H1 (cell line): ENCODE data around the gene NARS2. TPM values are rescaled to one million over a fixed set of nuclear protein-coding genes. Genes with fewer than 3 reads are reported as not detected.

Experiments used
- BCL11A ChIP-seq, 2 experiments: IDR thresholded peaks; one replicate each; pipeline ENCODE4 v1.6.1; 2011; ENCODE audit warnings: low read depth in 2 of 2, low read length in 2 of 2, mild to moderate bottlenecking in 2 of 2
- CBX5 ChIP-seq: fragments of 300-800, 300-1000 bp; sonication (generic); IDR thresholded peaks from 2 replicates; pipeline ENCODE4 v1.7.1; 2016; ENCODE audit warnings: antibody characterized with exemption, low read length, low read depth
- CHD1 ChIP-seq: IDR thresholded peaks from 2 replicates; pipeline ENCODE4 v1.6.1; 2012; ENCODE audit warnings: low read depth, low read length, improper control_type of control experiment
- CHD2 ChIP-seq: IDR thresholded peaks from 2 replicates; pipeline ENCODE4 v1.6.1; 2012; ENCODE audit warnings: low read length, improper control_type of control experiment
- CHD7 ChIP-seq: fragments of 300-600 bp; sonication (generic); IDR thresholded peaks from 2 replicates; pipeline ENCODE4 v1.7.1; 2012; ENCODE audit warnings: low read length, moderate library complexity, mild to moderate bottlenecking, inconsistent platforms; ENCODE audit not compliant: insufficient replicate concordance
- EP300 ChIP-seq, 2 experiments: IDR thresholded peaks; 1 replicate in 1 of 2; 2 replicates in 1 of 2; pipeline ENCODE4 v1.6.1; 2011 to 2012; ENCODE audit warnings: low read depth in 2 of 2, low read length in 2 of 2, mild to moderate bottlenecking in 2 of 2, borderline replicate concordance in 1 of 2, inconsistent platforms in 1 of 2, moderate library complexity in 1 of 2
- FOSL1 ChIP-seq: IDR thresholded peaks from 2 replicates; pipeline ENCODE4 v1.6.1; 2011; ENCODE audit warnings: mild to moderate bottlenecking, low read depth, low read length, moderate library complexity; ENCODE audit not compliant: insufficient read depth
- GABPA ChIP-seq: IDR thresholded peaks from 2 replicates; pipeline ENCODE4 v1.6.1; 2011; ENCODE audit warnings: mild to moderate bottlenecking, low read length, moderate library complexity, borderline replicate concordance; ENCODE audit not compliant: insufficient read depth
- HDAC6 ChIP-seq: IDR thresholded peaks from one replicate; pipeline ENCODE4 v1.7.1; 2012; ENCODE audit warnings: low read depth, mild to moderate bottlenecking, inconsistent platforms, low read length, moderate library complexity
- KDM4A ChIP-seq: IDR thresholded peaks from one replicate; pipeline ENCODE4 v1.7.1; 2012; ENCODE audit warnings: low read depth, mild to moderate bottlenecking, moderate library complexity, low read length, inconsistent platforms; ENCODE audit not compliant: severe bottlenecking
- NRF1 ChIP-seq: IDR thresholded peaks from 2 replicates; pipeline ENCODE4 v1.6.1; 2011; ENCODE audit warnings: mild to moderate bottlenecking, low read depth, low read length, improper control_type of control experiment
- POLR2AphosphoS5 ChIP-seq: IDR thresholded peaks from 2 replicates; pipeline ENCODE4 v1.6.1; 2011; ENCODE audit warnings: low read depth, low read length
- TBP ChIP-seq: IDR thresholded peaks from 2 replicates; pipeline ENCODE4 v1.6.1; 2011; ENCODE audit warnings: low read depth, low read length, improper control_type of control experiment
- polyA plus RNA-seq, 7 experiments: library from polyadenylated mRNA; depleted of rRNA in 3 of 7; stranded (reverse) in 5 of 7; unstranded in 2 of 7; fragments of >200 nt in 5 of 7; fragments of 200-250 nt in 2 of 7; gene quantifications; 1 replicate in 5 of 7; 2 replicates in 1 of 7; 4 replicates in 1 of 7; pipeline versions ENCODE4 v1.2.1 to v1.2.3, GENCODE V29; 2011 to 2013; ENCODE audit warnings: missing spikeins in 2 of 7, mixed read lengths in 2 of 7
- total RNA-seq: library from RNA; stranded (reverse); fragmentation: NEBNext Ultra II Directional; extraction: Animal tissue kit (Norgen Biotek cat#: 25700); gene quantifications from 2 replicates; pipeline ENCODE4 v1.2.1, GENCODE V29; 2021

The NARS2 gene
- total and polyA plus RNA-seq, 2 of the 8 experiments (the other 6 are each of a cell fraction or from before 2014, with no cell fraction given): 26.2 to 51.6 TPM

GRCh38 chr11:78432956-78433355 is 141.7 kb downstream of the NARS2 start (continued):
- TF ChIP-seq CHD7: no peak
- no peak for TF ChIP-seq TBP
- no peak for TF ChIP-seq KDM4A
- TF ChIP-seq BCL11A (IDR thresholded peaks at IDR 0.05; ENCODE audit: low read depth in 2 of 2, low read length in 2 of 2): no peak
- no peak for TF ChIP-seq CBX5
- TF ChIP-seq CHD1: no peak
- TF ChIP-seq FOSL1: no peak
- no peak for TF ChIP-seq CHD2
- TF ChIP-seq HDAC6: no peak
- TF ChIP-seq NRF1: no peak
- TF ChIP-seq GABPA: no peak
- TF ChIP-seq POLR2AphosphoS5: no peak
- TF ChIP-seq EP300 (IDR thresholded peaks at IDR 0.05; ENCODE audit: borderline replicate concordance in 1 of 2, low read depth in 2 of 2, low read length in 2 of 2): no peak
